C4-2B (cell line): ENCODE measurements around the gene ELFN1.

ENCODE experiments used
- CTCF ChIP-seq: fragments of 450-650 bp; conservative IDR thresholded peaks from 2 replicates; pipeline ENCODE4 v1.5.1; 2017; ENCODE audit warnings: mild to moderate bottlenecking
- ZFX ChIP-seq: fragments of 450-650 bp; IDR thresholded peaks from 2 replicates; pipeline ENCODE4 v1.6.1; 2017

- TF ChIP-seq CTCF (no peak), ZFX (no peak)
Observed at GRCh38 chr7:1637155-1637554, 32.9 kb upstream of the ELFN1 start.
